Loucy (cell line): ENCODE results near the gene DSCAML1.

Source experiments
- H2AFZ ChIP-seq: fragments of 200-600 bp; sonication (generic); 2 replicates; pipeline ENCODE4 v1.6.0; 2016; ENCODE audit warnings: antibody characterized with exemption, mild to moderate bottlenecking, low read length, moderate library complexity
- H3F3A ChIP-seq: fragments of 200-600 bp; 2 replicates; pipeline ENCODE4 v1.6.0; 2016; ENCODE audit warnings: antibody characterized with exemption, low read depth, mild to moderate bottlenecking
- H3K27me3 ChIP-seq: fragments of 200-600 bp; sonication (generic); 2 replicates; pipeline ENCODE4 v1.6.1; 2014; ENCODE audit warnings: low read length, mild to moderate bottlenecking; ENCODE audit not compliant: insufficient read depth, poor library complexity, severe bottlenecking
- H3K36me3 ChIP-seq: fragments of 200-600 bp; sonication (generic); 2 replicates; pipeline ENCODE4 v1.6.1; 2016; ENCODE audit warnings: low read length; ENCODE audit not compliant: insufficient read depth
- H3K4me1 ChIP-seq: fragments of 200-600 bp; sonication (generic); 2 replicates; pipeline ENCODE4 v1.5.1; 2014; ENCODE audit warnings: low read length, mild to moderate bottlenecking; ENCODE audit not compliant: insufficient read depth, poor library complexity, severe bottlenecking
- H3K4me2 ChIP-seq: fragments of 200-600 bp; sonication (generic); 2 replicates; pipeline ENCODE4 v1.6.0; 2014; ENCODE audit warnings: antibody characterized with exemption, low read length, low read depth, mild to moderate bottlenecking; ENCODE audit not compliant: poor library complexity, severe bottlenecking
- H3K4me3 ChIP-seq: fragments of 200-600 bp; sonication (generic); 2 replicates; pipeline ENCODE4 v1.5.1; 2014; ENCODE audit warnings: low read length, mild to moderate bottlenecking, mixed read lengths; ENCODE audit not compliant: poor library complexity, severe bottlenecking
- H3K79me2 ChIP-seq: fragments of 200-600 bp; sonication (generic); 2 replicates; pipeline ENCODE4 v1.6.1; 2014; ENCODE audit warnings: low read length; ENCODE audit not compliant: insufficient read depth
- H3K9ac ChIP-seq: fragments of 200-600 bp; sonication (generic); 2 replicates; pipeline ENCODE4 v1.6.0; 2014; ENCODE audit warnings: mild to moderate bottlenecking, low read depth, low read length, moderate library complexity; ENCODE audit not compliant: poor library complexity, severe bottlenecking
- H3K9me2 ChIP-seq: fragments of 200-600 bp; sonication (generic); replicated peaks from 2 replicates; pipeline ENCODE4 v1.6.1; 2016; ENCODE audit warnings: low read depth, low read length, mixed read lengths
- H3K9me3 ChIP-seq: fragments of 200-600 bp; sonication (generic); 2 replicates; pipeline ENCODE4 v1.6.1; 2014; ENCODE audit warnings: mild to moderate bottlenecking, antibody characterized with exemption, low read length, low read depth; ENCODE audit not compliant: insufficient read depth
- H4K20me1 ChIP-seq: fragments of 200-600 bp; sonication (generic); 2 replicates; pipeline ENCODE4 v1.6.0; 2014; ENCODE audit warnings: antibody characterized with exemption, low read length, mild to moderate bottlenecking; ENCODE audit not compliant: insufficient read depth, poor library complexity, severe bottlenecking
- CTCF ChIP-seq: fragments of 200-600 bp; sonication (generic); conservative IDR thresholded peaks from 2 replicates; pipeline ENCODE4 v1.5.1; 2014; ENCODE audit warnings: mild to moderate bottlenecking, antibody characterized with exemption, low read length
- EZH2phosphoT487 ChIP-seq: fragments of 200-600 bp; IDR thresholded peaks from 2 replicates; pipeline ENCODE4 v1.6.1; 2018; ENCODE audit warnings: antibody characterized with exemption, mild to moderate bottlenecking, moderate library complexity, borderline replicate concordance

The DSCAML1 gene

GRCh38 chr11:117826190-117826570 lies 29.2 kb upstream of the DSCAML1 start:
- peak overlapping the region; percentile 66 for H3K4me3 ChIP-seq
- no peaks in the 10 kb centered on the region for H3K9me2 ChIP-seq
- no peak overlapping the region for H2AFZ ChIP-seq
- no peaks in the 10 kb centered on the region for H3K27me3 ChIP-seq
- H3K9me3 ChIP-seq = no peaks in the 10 kb centered on the region
- H3F3A ChIP-seq = peaks cover 8% of the 10 kb centered on the region; the same call in 1 of the 2 replicates
- peak overlapping the region; percentile 90 for H3K4me2 ChIP-seq
- no peaks in the 10 kb centered on the region for H3K36me3 ChIP-seq
- no peaks in the 10 kb centered on the region for H4K20me1 ChIP-seq
- TF ChIP-seq EZH2phosphoT487 (no peak), CTCF (no peak)
- peaks cover 88% of the 10 kb centered on the region for H3K4me1 ChIP-seq
- H3K79me2 ChIP-seq = peaks cover 39% of the 10 kb centered on the region
- peak overlapping the region; percentile 79 for H3K9ac ChIP-seq

GRCh38 chr11:117825538-117826189 lies 28.6 kb upstream of the DSCAML1 start:
- Histone ChIP-seq H3K79me2 (peaks cover 39% of the 10 kb centered on the region), H3K9me3 (no peaks in the 10 kb centered on the region), H3K36me3 (no peaks in the 10 kb centered on the region), H3K9ac (peak overlapping the region; percentile 79), H3F3A (peaks cover 8% of the 10 kb centered on the region; the same call in 1 of the 2 replicates), H2AFZ (no peak overlapping the region), H3K27me3 (no peaks in the 10 kb centered on the region), H4K20me1 (no peaks in the 10 kb centered on the region), H3K4me3 (peak overlapping the region; percentile 66), H3K4me1 (peaks cover 83% of the 10 kb centered on the region), H3K9me2 (no peaks in the 10 kb centered on the region), H3K4me2 (peak overlapping the region; percentile 90)
- TF ChIP-seq CTCF (no peak), EZH2phosphoT487 (no peak)

- Histone ChIP-seq H3K4me3 (peak within 1 kb of the TSS; percentile 66), H2AFZ (no peak within 1 kb of the TSS), H4K20me1 (no peaks in the 10 kb centered on the region)
These were observed 27.8 kb upstream of the DSCAML1 start, which contains the start of gene FXYD2 for GRCh38 chr11:117824571-117825537. Gene FXYD2, minus strand, starts transcription at chr11:117824744. Its CDS starts 66 bp downstream, at chr11:117824678.

More at GRCh38 chr11:117824571-117825537, 27.8 kb upstream of the DSCAML1 start, which contains the start of gene FXYD2:
- Histone ChIP-seq H3K9me3 (no peaks in the 10 kb centered on the region), H3K79me2 (peaks cover 39% of the 10 kb centered on the region), H3K9ac (peak within 1 kb of the TSS; percentile 79), H3K9me2 (no peaks in the 10 kb centered on the region), H3F3A (peaks cover 8% of the 10 kb centered on the region; the same call in 1 of the 2 replicates), H3K4me2 (peak within 1 kb of the TSS; percentile 90), H3K27me3 (no peaks in the 10 kb centered on the region), H3K36me3 (no peaks in the 10 kb centered on the region), H3K4me1 (peaks cover 75% of the 10 kb centered on the region)
- no peak for TF ChIP-seq EZH2phosphoT487
- TF ChIP-seq CTCF = no peak
